Measurements from ENCODE around the gene TAGAP. TPM values are rescaled to one million over a fixed set of nuclear protein-coding genes. Genes with fewer than 3 reads are reported as not detected.

TAGAP gene
- total and polyA plus RNA-seq, 9 of the 15 experiments (the other 6 are each of a cell fraction or from before 2014, with no cell fraction given) = 0.07 TPM; not detected in 8

DNA sequence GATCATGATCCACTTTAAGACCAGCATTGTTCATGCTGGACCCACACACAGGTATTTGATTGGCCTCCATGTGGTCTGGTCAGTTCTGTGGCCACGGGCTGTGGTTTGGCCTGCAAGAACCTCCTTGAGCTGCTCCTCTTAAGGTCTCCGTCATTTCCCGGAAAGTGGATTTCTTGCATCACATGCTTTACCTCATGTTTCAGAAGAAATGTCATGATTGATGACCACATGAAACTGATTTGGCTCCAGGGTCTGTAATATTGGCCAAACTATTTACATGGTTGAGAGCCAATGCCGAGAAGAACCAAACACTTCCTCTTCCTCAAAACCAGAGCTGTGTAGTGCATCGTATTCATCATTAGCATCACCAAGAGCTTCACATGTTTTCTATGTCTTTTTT is 31.6 kb downstream of the TAGAP start (continued):
- TF ChIP-seq HMG20B (CRISPR knock-in tag; IDR thresholded peaks at IDR 0.05) = no peak
- TF ChIP-seq NR2C2 (CRISPR knock-in tag; IDR thresholded peaks at IDR 0.05) = no peak
- TF ChIP-seq NR2C2 (tag; IDR thresholded peaks at IDR 0.05) = peak; percentile 32; the same call in 1 of the 2 replicates
- TF ChIP-seq TRIM24 (IDR thresholded peaks at IDR 0.05) = peak; percentile 19 to 64; a peak in 2 of 4 replicates
- TF ChIP-seq SLC30A9 (CRISPR knock-in tag; IDR thresholded peaks at IDR 0.05) = no peak
- no peak for TF ChIP-seq MECOM (CRISPR knock-in tag; IDR thresholded peaks at IDR 0.05)
- TF ChIP-seq MEF2D (tag; conservative IDR thresholded peaks at IDR 0.05; ENCODE audit: low read depth) = no peak
- 0 out of 2 replicates have a peak, but pooled peaks have one; percentile 12 for TF ChIP-seq SMAD4 (CRISPR knock-in tag; conservative IDR thresholded peaks at IDR 0.05)
- no peak for TF ChIP-seq ZNF785 (CRISPR knock-in tag; IDR thresholded peaks at IDR 0.05)
- no peak for TF ChIP-seq RFX7 (CRISPR knock-in tag; IDR thresholded peaks at IDR 0.05)
- TF ChIP-seq SMARCA4 (IDR thresholded peaks at IDR 0.05) = no peak
- no peak for TF ChIP-seq ZNF239 (CRISPR knock-in tag; IDR thresholded peaks at IDR 0.05)
- TF ChIP-seq ZNF133 (CRISPR knock-in tag; IDR thresholded peaks at IDR 0.05) = no peak
- no peak for TF ChIP-seq ZFX (CRISPR knock-in tag; IDR thresholded peaks at IDR 0.05)
- no peak for TF ChIP-seq ZNF318 (IDR thresholded peaks at IDR 0.05; ENCODE audit: borderline replicate concordance in 1 of 2, low read depth in 1 of 2)
- TF ChIP-seq NONO (IDR thresholded peaks at IDR 0.05; ENCODE audit: low read depth in 2 of 2, low read length in 1 of 2) = no peak
- no peak for TF ChIP-seq NFATC3 (IDR thresholded peaks at IDR 0.05)
- peak; percentile 43; the same call in 1 of the 2 replicates for TF ChIP-seq MYC (IDR thresholded peaks at IDR 0.05; ENCODE audit: low read depth, low read length)
- no peak for TF ChIP-seq MYC (CRISPR knock-in tag; IDR thresholded peaks at IDR 0.05; ENCODE audit: borderline replicate concordance, low read depth)
- TF ChIP-seq SAFB2 (IDR thresholded peaks at IDR 0.05; ENCODE audit: borderline replicate concordance, low read depth, low read length, severe bottlenecking) = no peak
- TF ChIP-seq ARID2 (IDR thresholded peaks at IDR 0.05) = no peak
- no peak for TF ChIP-seq JUND (IDR thresholded peaks at IDR 0.05; ENCODE audit: borderline replicate concordance, low read depth, low read length)
- no peak for TF ChIP-seq JUND (tag; IDR thresholded peaks at IDR 0.05; ENCODE audit: borderline replicate concordance, low read depth, low read length)
- TF ChIP-seq SPI1 (IDR thresholded peaks at IDR 0.05; ENCODE audit: borderline replicate concordance, low read depth, low read length) = peak; percentile 73
- TF ChIP-seq ZNF589 (CRISPR knock-in tag; IDR thresholded peaks at IDR 0.05; ENCODE audit: low read depth) = peak; percentile 72
